GM18517 (cell line): ENCODE measurements around the gene ZNF775.

Experiments used
- ATAC-seq: cut with Tn5 transposase; IDR thresholded peaks from one replicate; pipeline ENCODE4 v1.9.1; 2021; ENCODE audit warnings: mild to moderate bottlenecking, moderate library complexity; ENCODE audit not compliant: unreplicated experiment

The ZNF775 gene

GRCh38 chr7:150345012-150345411 lies 34.1 kb upstream of the ZNF775 start:
- ATAC-seq, result no peak

GRCh38 chr7:150346922-150347321 lies 32.2 kb upstream of the ZNF775 start:
- no peak for ATAC-seq

- no peak for ATAC-seq
Measured at GRCh38 chr7:150351587-150352194, 27.4 kb upstream of the ZNF775 start.

- ATAC-seq, result no peak
Measured at GRCh38 chr7:150355666-150356059, 23.5 kb upstream of the ZNF775 start.

GRCh38 chr7:150356265-150356897 lies 22.7 kb upstream of the ZNF775 start:
- ATAC-seq, result peak; percentile 70

GRCh38 chr7:150357270-150357669 lies 21.9 kb upstream of the ZNF775 start:
- peak; percentile 61 for ATAC-seq

- peak; percentile 19 for ATAC-seq
Measured at GRCh38 chr7:150357771-150358427, 21.2 kb upstream of the ZNF775 start.

- ATAC-seq, result no peak
Measured at GRCh38 chr7:150358433-150358832, 20.7 kb upstream of the ZNF775 start.

GRCh38 chr7:150358988-150359621 lies 20.0 kb upstream of the ZNF775 start:
- ATAC-seq, result no peak

GRCh38 chr7:150359622-150360362 lies 19.3 kb upstream of the ZNF775 start:
- no peak for ATAC-seq

- ATAC-seq, result no peak
Measured at GRCh38 chr7:150360363-150361058, 18.6 kb upstream of the ZNF775 start.

GRCh38 chr7:150361402-150361801 lies 17.7 kb upstream of the ZNF775 start:
- no peak for ATAC-seq

GRCh38 chr7:150361807-150362621 lies 17.1 kb upstream of the ZNF775 start:
- no peak for ATAC-seq

- no peak for ATAC-seq
Measured at GRCh38 chr7:150363370-150363769, 15.8 kb upstream of the ZNF775 start.

- ATAC-seq, result peak; percentile 37
Measured at GRCh38 chr7:150363872-150364271, 15.3 kb upstream of the ZNF775 start.

GRCh38 chr7:150365194-150365593 lies 13.9 kb upstream of the ZNF775 start:
- no peak for ATAC-seq

GRCh38 chr7:150365673-150366398 lies 13.3 kb upstream of the ZNF775 start:
- ATAC-seq, result no peak

GRCh38 chr7:150367677-150368095 lies 11.4 kb upstream of the ZNF775 start:
- no peak for ATAC-seq
